Activated T-helper 1 cell treated with anti-CD3 and anti-CD28 coated beads, Interleukin-2, amount 50 U/mL, for 16 hours (primary cell): ENCODE measurements around the gene KPTN.
A peak's percentile ranks its signal among the peaks of the same experiment; 100 is the strongest.
"Not testable (repeated sequence)": the region's sequence is repeated elsewhere in the genome, so short reads cannot be mapped to it uniquely, and the experiment has no call there.

ENCODE experiments used
- DNase-seq, 2 donors: peaks; one replicate each; pipeline ENCODE4 v3.0.0-alpha.2; 2020; ENCODE audit warnings: low read depth in 1 of 2, low spot score in 1 of 2

Gene KPTN

DNA sequence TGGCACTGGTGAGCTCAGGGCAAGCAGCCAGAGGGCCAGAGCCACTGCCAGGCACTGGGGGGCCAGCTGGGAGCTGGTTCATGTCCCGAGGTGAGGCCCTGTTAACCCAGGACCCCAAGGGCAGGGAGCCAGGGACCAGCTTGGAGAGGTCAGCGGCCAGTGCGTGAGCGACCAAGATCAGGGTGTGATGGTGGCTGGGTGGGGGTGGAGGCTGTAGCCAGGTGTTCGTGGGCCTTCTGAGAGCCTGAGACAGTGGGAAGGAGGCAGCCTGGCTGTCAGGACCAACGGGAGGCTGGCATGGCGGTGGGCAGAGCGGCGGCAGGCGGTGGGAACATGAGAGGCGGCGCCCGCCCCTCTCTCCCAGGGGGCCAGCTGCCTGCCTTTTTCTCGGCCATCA is 8.1 kb upstream of the KPTN start:
- DNase-seq = no peak

GRCh38 chr19:47491358-47492136 is 7.5 kb upstream of the KPTN start:
- DNase-seq = no peak

GRCh38 chr19:47490847-47491246 is 6.8 kb upstream of the KPTN start:
- no peak for DNase-seq

DNA sequence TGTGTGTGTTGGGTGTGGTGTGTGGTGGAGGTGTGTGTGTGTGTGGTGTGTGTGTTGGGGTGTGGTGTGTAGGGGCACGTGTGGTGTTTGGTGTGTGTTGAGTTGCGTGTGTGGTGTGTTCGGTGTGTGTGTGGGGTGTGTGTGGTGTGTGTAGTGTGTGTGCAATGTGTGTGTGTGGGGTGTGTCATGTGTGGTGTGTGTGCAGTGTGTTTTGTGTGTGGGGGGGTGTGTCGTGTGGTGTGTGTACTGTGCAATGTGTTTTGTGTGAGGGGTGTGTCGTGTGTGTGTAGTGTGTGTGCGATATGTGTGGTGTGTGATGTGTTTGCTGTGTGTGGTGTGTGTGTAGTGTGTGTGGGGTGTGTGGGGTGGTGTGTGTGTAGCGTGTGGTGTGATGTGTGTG is 6.0 kb upstream of the KPTN start:
- no peak for DNase-seq

- DNase-seq = no peak
Observed at GRCh38 chr19:47489072-47489914, 5.3 kb upstream of the KPTN start.

DNA sequence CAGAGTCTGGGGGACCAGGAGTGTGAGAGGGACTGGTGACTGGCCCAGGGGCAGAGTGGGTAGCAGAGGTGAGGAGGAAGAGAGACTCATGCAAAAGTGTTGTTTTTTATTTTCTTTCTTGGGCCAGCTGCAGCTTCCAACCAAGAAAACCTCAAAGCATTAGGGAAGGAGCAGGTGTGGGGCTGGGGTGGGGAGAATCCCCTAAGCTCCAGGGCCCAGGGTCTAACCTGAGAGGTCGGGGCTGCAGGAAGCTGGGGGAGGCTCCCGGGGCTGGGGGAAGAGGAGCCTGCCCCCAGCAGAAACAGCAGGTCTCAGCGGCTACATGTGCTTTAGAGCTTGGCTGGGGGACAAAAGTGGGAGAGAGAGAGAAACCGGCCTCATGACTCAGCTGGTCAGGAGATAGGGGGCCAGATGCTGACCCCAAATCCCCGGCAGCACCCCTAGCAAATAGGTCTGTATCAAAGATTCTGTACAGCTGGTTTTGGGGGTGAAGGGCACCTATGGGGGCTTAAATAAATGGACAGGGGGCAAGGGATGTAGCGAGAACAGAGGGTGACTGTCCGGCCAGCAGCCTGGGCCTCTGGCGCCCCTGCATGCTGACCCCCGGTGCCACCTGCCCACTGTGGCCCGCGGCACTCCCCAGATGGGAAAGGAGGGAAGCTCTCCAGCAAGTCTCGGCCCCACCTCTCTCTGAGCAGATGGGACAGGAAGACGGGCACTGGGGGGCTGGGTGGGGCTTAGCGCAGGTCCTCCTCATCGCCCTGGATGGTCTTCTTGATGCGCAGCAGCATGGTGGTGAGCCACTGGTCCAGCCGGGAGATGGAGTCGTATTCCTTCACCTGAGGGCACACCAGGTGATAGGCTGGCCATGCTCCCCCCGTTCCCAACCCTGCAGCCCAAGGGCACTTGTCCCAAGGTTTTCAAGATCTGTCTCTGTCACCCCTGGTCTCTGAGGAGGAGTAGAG is 3.8 kb upstream of the KPTN start:
- DNase-seq = no peak

- no peak for DNase-seq
Observed at GRCh38 chr19:47486900-47487299, 2.9 kb upstream of the KPTN start.

GRCh38 chr19:47486220-47486619 is 2.2 kb upstream of the KPTN start:
- not testable (repeated sequence) for DNase-seq

DNA sequence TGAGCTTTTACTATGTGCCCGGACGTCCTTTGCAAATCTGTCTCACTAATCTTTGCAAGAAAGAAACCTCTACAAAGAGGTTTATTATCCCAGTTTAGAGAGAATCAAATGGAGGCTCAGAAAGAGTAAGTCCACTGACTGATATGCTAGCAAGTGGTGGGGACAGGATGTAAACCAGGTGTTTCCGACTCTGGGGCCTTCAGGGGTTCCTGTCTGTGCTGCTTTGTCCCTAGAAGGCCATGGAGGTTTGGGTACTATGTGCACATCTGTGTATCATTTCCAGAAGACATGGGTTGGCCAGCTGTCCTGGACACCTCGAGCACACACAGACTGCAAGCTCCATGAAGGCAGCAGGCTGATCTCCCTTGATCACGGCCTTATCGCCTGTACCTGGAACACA is 1.2 kb upstream of the KPTN start:
- DNase-seq = no peak

DNA sequence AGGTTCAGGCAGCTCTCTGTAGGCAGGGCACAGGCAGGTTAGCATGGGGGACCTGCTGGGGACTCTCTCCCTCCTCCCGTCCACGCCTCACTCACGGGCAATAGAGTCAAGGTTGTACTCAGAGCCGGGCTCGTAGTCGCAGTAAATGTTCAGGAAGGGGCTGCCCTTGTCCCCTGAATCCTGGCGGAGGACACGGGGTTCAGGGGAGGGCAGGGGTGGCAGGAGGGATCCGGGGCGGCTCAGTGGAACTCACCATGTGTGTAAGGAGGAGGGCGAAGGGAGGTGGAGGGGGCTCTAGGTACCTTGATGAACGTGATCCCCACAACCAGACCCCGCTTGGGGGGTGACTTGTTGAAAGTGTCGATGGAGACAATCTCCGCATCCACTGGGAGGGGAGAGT is 819 bp downstream of the KPTN start:
- no peak for DNase-seq

- DNase-seq = no peak
Observed at GRCh38 chr19:47481460-47482052, 2.5 kb downstream of the KPTN start.

DNA sequence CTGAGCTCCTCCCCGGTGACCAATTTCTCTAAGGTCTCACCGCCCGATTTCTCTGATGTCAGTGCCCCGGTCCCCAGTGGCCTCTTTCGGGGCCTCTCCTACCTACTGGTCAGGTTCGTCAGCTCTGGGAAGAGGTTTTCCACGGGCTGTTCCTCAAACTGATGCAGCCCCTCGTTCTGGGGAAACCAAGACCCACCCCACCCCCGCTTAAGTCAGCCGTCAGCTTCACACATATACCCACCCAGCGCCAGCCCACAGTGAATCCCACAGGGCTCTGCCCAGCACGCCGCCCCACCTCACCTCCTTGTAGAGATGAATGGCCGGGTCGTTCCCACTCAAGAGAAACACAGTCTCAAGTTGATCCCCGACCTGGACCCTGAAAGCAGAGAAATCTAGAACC is 3.4 kb downstream of the KPTN start:
- no peak for DNase-seq

DNA sequence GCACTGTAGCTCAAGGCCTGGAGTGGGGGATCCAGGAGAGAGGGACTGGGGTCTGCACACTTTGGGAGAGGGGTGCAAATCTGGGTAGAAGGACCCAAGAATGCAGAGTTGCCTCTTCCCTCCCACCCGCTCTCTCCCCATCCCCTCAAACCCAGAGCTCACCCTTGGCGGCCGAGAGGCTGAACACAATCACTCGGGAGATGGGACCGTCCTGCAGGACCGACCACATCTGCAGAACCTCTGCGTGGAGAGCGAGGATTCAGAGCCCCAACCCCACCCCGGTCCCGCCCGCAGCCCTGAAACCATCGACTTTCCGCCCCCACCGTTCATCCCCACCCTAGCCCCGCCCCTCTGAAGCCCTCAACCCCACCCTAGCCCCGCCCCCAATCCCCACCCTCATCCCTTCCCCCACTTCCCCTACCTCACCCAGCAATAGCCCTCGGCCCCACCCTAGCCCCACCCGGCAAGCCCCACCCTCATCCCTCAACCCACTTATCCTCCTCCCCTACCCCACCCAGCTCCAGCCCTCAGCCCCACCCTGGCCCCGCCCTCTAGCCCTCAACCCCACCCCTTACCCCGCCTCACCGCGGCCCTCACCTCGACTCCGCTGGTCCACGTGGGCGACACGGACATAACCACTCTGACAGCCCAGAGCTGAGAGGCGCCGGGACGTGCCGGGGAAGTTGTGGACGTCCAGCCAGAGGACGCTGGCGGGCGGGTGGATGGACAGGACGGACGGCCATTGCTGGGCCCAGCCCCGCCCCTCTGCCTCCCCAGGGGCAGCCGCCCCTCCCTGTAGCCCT is 4.1 kb downstream of the KPTN start:
- no peak for DNase-seq

GRCh38 chr19:47476438-47476972 is 7.5 kb downstream of the KPTN start:
- no peak for DNase-seq

GRCh38 chr19:47475465-47475864 is 8.6 kb downstream of the KPTN start:
- no peak for DNase-seq

GRCh38 chr19:47473336-47473735 is 10.7 kb downstream of the KPTN start:
- DNase-seq = no peak

GRCh38 chr19:47471733-47472457 is 12.1 kb downstream of the KPTN start, which contains the start of gene SLC8A2:
Gene SLC8A2 (minus strand): TSS chr19:47471893. CDS start chr19:47466403, 5,490 bp downstream.
- peak in 1 of 2 donors; percentile 32 for DNase-seq

GRCh38 chr19:47471381-47471732 is 12.7 kb downstream of the KPTN start:
- DNase-seq = no peak
